SKM-1 (cell line): ENCODE measurements around the gene PITPNC1.
"Not testable (repeated sequence)": the region's sequence is repeated elsewhere in the genome, so short reads cannot be mapped to it uniquely, and the experiment has no call there.

Experiments
- DNase-seq: peaks from one replicate; lab custom pipeline; 2025; ENCODE audit not compliant: unreplicated experiment; lab: John Stamatoyannopoulos, UW

The PITPNC1 gene

GRCh38 chr17:67613961-67614360 is 236.9 kb downstream of the PITPNC1 start:
- no peak for DNase-seq

- DNase-seq = no peak
These were observed 238.0 kb downstream of the PITPNC1 start for GRCh38 chr17:67615011-67615561.

- no peak for DNase-seq
These were observed 238.7 kb downstream of the PITPNC1 start for GRCh38 chr17:67615736-67616135.

- no peak for DNase-seq
These were observed 240.3 kb downstream of the PITPNC1 start for GRCh38 chr17:67617304-67617899.

GRCh38 chr17:67619555-67619954 is 242.5 kb downstream of the PITPNC1 start:
- no peak for DNase-seq

GRCh38 chr17:67620088-67620487 is 243.0 kb downstream of the PITPNC1 start:
- DNase-seq = no peak

- no peak for DNase-seq
These were observed 243.6 kb downstream of the PITPNC1 start for GRCh38 chr17:67620636-67621035.

- DNase-seq = no peak
These were observed 246.7 kb downstream of the PITPNC1 start for GRCh38 chr17:67623767-67624166.

GRCh38 chr17:67624886-67625656 is 248.0 kb downstream of the PITPNC1 start:
- no peak for DNase-seq

- DNase-seq = no peak
These were observed 248.9 kb downstream of the PITPNC1 start for GRCh38 chr17:67625971-67626370.

GRCh38 chr17:67628580-67629013 is 251.5 kb downstream of the PITPNC1 start:
- DNase-seq = no peak

- no peak for DNase-seq
These were observed 252.9 kb downstream of the PITPNC1 start for GRCh38 chr17:67629971-67630320.

GRCh38 chr17:67630836-67631235 is 253.8 kb downstream of the PITPNC1 start:
- not testable (repeated sequence) for DNase-seq

GRCh38 chr17:67632141-67632540 is 255.1 kb downstream of the PITPNC1 start:
- no peak for DNase-seq

- no peak for DNase-seq
These were observed 256.7 kb downstream of the PITPNC1 start for GRCh38 chr17:67633751-67634211.

- DNase-seq = no peak
These were observed 258.6 kb downstream of the PITPNC1 start for GRCh38 chr17:67635681-67636080.

- no peak for DNase-seq
These were observed 259.2 kb downstream of the PITPNC1 start for GRCh38 chr17:67636312-67636711.

- no peak for DNase-seq
These were observed 259.9 kb downstream of the PITPNC1 start for GRCh38 chr17:67636834-67637520.

- no peak for DNase-seq
These were observed 261.0 kb downstream of the PITPNC1 start for GRCh38 chr17:67637901-67638641.

GRCh38 chr17:67638871-67639270 is 261.8 kb downstream of the PITPNC1 start:
- DNase-seq = no peak

- DNase-seq = no peak
These were observed 262.5 kb downstream of the PITPNC1 start for GRCh38 chr17:67639555-67639954.
